HepG2 (cell line): ENCODE data around the gene CAMTA1. TPM values are rescaled to one million over a fixed set of nuclear protein-coding genes. Genes with fewer than 3 reads are reported as not detected.

Source experiments
- ATAC-seq: fragments of 200-7000 bp; cut with Tn5 transposase; 3 replicates; pipeline ENCODE4 v1.9.1; 2020; ENCODE audit warnings: mild to moderate bottlenecking, moderate library complexity
- BruUV-seq: library from RNA; stranded (reverse); fragments of 400-500 nt; replicated peaks from 2 replicates; lab custom pipeline; 2021; lab: Mats Ljungman, UMichigan
- CTCF ChIA-PET: fragments of 300-600 bp; formaldehyde crosslinking; extraction: SDS; loops from one replicate; lab custom pipeline; 2021; ENCODE audit warnings: low total read pairs, inconsistent platforms, low intra/inter-chr PET ratio; lab: Yijun Ruan, JAX
- POLR2A ChIA-PET: fragments of 350-600 bp; sonication (Branson Sonifier 250); formaldehyde crosslinking; loops from one replicate; lab custom pipeline; 2020; ENCODE audit warnings: antibody characterized with exemption, inconsistent platforms; lab: Yijun Ruan, JAX
- DNase-seq: peaks from one replicate; pipeline ENCODE4 v3.0.0-alpha.2; 2015; ENCODE audit warnings: low spot score
- FAIRE-seq: peaks from 3 replicates; lab custom pipeline; 2011; peaks lifted over from hg19 to GRCh38; lab: Jason Lieb, UNC
- H2AFZ ChIP-seq: one replicate; pipeline ENCODE4 v1.6.1; 2011; ENCODE audit warnings: low read length, inconsistent platforms
- H3K27ac ChIP-seq: fragments of 300-600 bp; 3 replicates; pipeline ENCODE4 v1.8.0; 2011; ENCODE audit warnings: mixed run types, mild to moderate bottlenecking, mixed read lengths, low read length, inconsistent platforms; ENCODE audit not compliant: insufficient read depth; ENCODE audit errors: extremely low read length
- H3K27me3 ChIP-seq, 2 experiments: fragments of 200-600 bp in 1 of 2; 2 replicates in 1 of 2; 3 replicates in 1 of 2; pipeline versions ENCODE4 v1.6.0 to v1.8.0; 2011; ENCODE audit warnings: low read length in 2 of 2, mild to moderate bottlenecking in 2 of 2, moderate library complexity in 2 of 2, inconsistent platforms in 1 of 2; ENCODE audit not compliant: insufficient read depth in 2 of 2, control insufficient read depth in 1 of 2
- H3K36me3 ChIP-seq, 2 experiments: fragments of 200-600 bp in 1 of 2; replicated peaks in 1 of 2; 2 replicates in 1 of 2; 3 replicates in 1 of 2; pipeline versions ENCODE4 v1.5.1 to v1.8.0; 2011; ENCODE audit warnings: low read length in 2 of 2, inconsistent platforms in 1 of 2; ENCODE audit not compliant: insufficient read depth in 2 of 2, control insufficient read depth in 1 of 2
- H3K4me1 ChIP-seq: 2 replicates; pipeline ENCODE4 v1.5.1; 2012; ENCODE audit warnings: low read length, inconsistent platforms; ENCODE audit not compliant: insufficient read depth
- H3K4me2 ChIP-seq: 2 replicates; pipeline ENCODE4 v1.6.0; 2011; ENCODE audit warnings: low read depth, low read length, inconsistent platforms
- H3K4me3 ChIP-seq, 3 experiments: fragments of 200-600 bp in 1 of 3; sonication (generic), shearing (Covaris generic) in 1 of 3; replicated peaks in 1 of 3; 2 replicates each; pipeline ENCODE4 v1.5.1; 2011 to 2016; ENCODE audit warnings: low read length in 3 of 3, inconsistent platforms in 2 of 3, low read depth in 2 of 3, mild to moderate bottlenecking in 2 of 3, control low read depth in 1 of 3, mixed read lengths in 1 of 3; ENCODE audit not compliant: insufficient read depth in 1 of 3
- H3K79me2 ChIP-seq: one replicate; pipeline ENCODE4 v1.6.1; 2011; ENCODE audit warnings: low read length, inconsistent platforms; ENCODE audit not compliant: insufficient read depth
- H3K9ac ChIP-seq: 2 replicates; pipeline ENCODE4 v1.6.0; 2011; ENCODE audit warnings: mild to moderate bottlenecking, low read depth, low read length, inconsistent platforms; ENCODE audit not compliant: insufficient read depth
- H3K9me3 ChIP-seq: 2 replicates; pipeline ENCODE4 v1.5.1; 2012; ENCODE audit warnings: mild to moderate bottlenecking, low read length
- H4K20me1 ChIP-seq: 2 replicates; pipeline ENCODE4 v1.6.0; 2011; ENCODE audit warnings: inconsistent platforms, mild to moderate bottlenecking, low read length, moderate library complexity; ENCODE audit not compliant: insufficient read depth
- CSRNP1 ChIP-seq: sonication (generic); formaldehyde crosslinking; IDR thresholded peaks from 2 replicates; pipeline ENCODE4 v1.8.1; 2023; ENCODE audit warnings: mild to moderate bottlenecking, missing genetic modification reagents
- TERF1 ChIP-seq: sonication (generic); formaldehyde crosslinking; IDR thresholded peaks from 2 replicates; pipeline ENCODE4 v1.8.0; 2022; ENCODE audit warnings: mild to moderate bottlenecking, missing genetic modification reagents, moderate library complexity
- ZBTB25 ChIP-seq: IDR thresholded peaks from 2 replicates; pipeline ENCODE4 v1.6.1; 2018; ENCODE audit warnings: missing genetic modification reagents
- ZMYM2 ChIP-seq: sonication (generic); formaldehyde crosslinking; IDR thresholded peaks from 2 replicates; pipeline ENCODE4 v1.8.0; 2022; ENCODE audit warnings: mild to moderate bottlenecking, missing genetic modification reagents
- ZNF234 ChIP-seq: sonication (generic); formaldehyde crosslinking; conservative IDR thresholded peaks from 2 replicates; pipeline ENCODE4 v1.5.1; 2020; ENCODE audit warnings: mild to moderate bottlenecking, missing genetic modification reagents
- WGBS: methylation state at CpG from one replicate; pipeline ENCODE4 v1.1.6; 2017; ENCODE audit warnings: low lambda C conversion rate; 5-methylcytosine and 5-hydroxymethylcytosine counted together
- in situ Hi-C: cut with HindIII; loops from 2 replicates; pipeline ENCODE4 v1.10.0; 2017; ENCODE audit warnings: low pct_unique_long_range_greater_than_20kb; ENCODE audit not compliant: extremely low pct_ligation_motif_present
- intact Hi-C: fragments of 100-400 bp; cut with micrococcal nuclease; formaldehyde crosslinking; loops from one replicate; pipeline ENCODE4 v1.10.0; 2022; ENCODE audit not compliant: unreplicated experiment
- polyA plus RNA-seq, 8 experiments: library from polyadenylated mRNA; depleted of rRNA in 3 of 8; stranded (reverse) in 7 of 8; unstranded in 1 of 8; fragments of >200 nt; fragmentation: Illumina TruSeq in 4 of 8; extraction: Trizol in 4 of 8; gene quantifications; 2 replicates each; pipeline versions ENCODE4 v1.2.1 to v1.2.3, GENCODE V29; 2011 to 2016; ENCODE audit warnings: low read depth in 4 of 8, missing spikeins in 1 of 8, mixed read lengths in 1 of 8; ENCODE audit not compliant: insufficient read depth in 1 of 8
- total RNA-seq, 5 experiments: library from RNA; depleted of rRNA; stranded (reverse); fragments of >200 nt; fragmentation: Illumina TruSeq; extraction: Trizol; gene quantifications; 2 replicates each; pipeline ENCODE4 v1.2.3, GENCODE V29; 2016; ENCODE audit warnings: low read depth in 1 of 5
- TF ChIP-seq, protein P1 (sequence below): sonication (generic); formaldehyde crosslinking; IDR thresholded peaks from 2 replicates; pipeline ENCODE4 v1.5.0; 2020; ENCODE audit warnings: mild to moderate bottlenecking, missing genetic modification reagents

The CAMTA1 gene
- total and polyA plus RNA-seq, 2 of the 13 experiments (the other 11 are each of a cell fraction or from before 2014, with no cell fraction given): 25.0 to 36.4 TPM

GRCh38 chr1:7531562-7532340, 746.5 kb downstream of the CAMTA1 start:
- Histone ChIP-seq H3K36me3 (no peaks in the 10 kb centered on the region), H3K4me3 (no peak overlapping the region), H3K27me3 (peaks cover 6 to 48% of the 10 kb centered on the region in 2 experiments; a peak in 4 of 5 replicates), H3K4me2 (no peak overlapping the region), H4K20me1 (no peaks in the 10 kb centered on the region), H3K79me2 (no peaks in the 10 kb centered on the region), H3K27ac (no peak overlapping the region), H3K9me3 (no peaks in the 10 kb centered on the region), H3K4me1 (0 out of 2 replicates have a peak, but pooled peaks cover 6% of the 10 kb centered on the region), H3K9ac (no peak overlapping the region), H2AFZ (no peak overlapping the region)
- ATAC-seq (no peak), FAIRE-seq (no peak), DNase-seq (no peak)
- ChIA-PET POLR2A (no interaction called here), CTCF (no interaction called here)
- intact Hi-C loops (no loop called here), in situ Hi-C loops (no loop called here)
- 42% methylated on average over 12 of the region's 18 CpGs for WGBS
- no TSS peak for BruUV-seq
- TF ChIP-seq ZNF234 (CRISPR knock-in tag): no peak
- no peak for TF ChIP-seq ZBTB25 (CRISPR knock-in tag)
- no peak for TF ChIP-seq TERF1 (CRISPR knock-in tag)
- no peak for TF ChIP-seq CSRNP1 (CRISPR knock-in tag)
- TF ChIP-seq, protein P1, sequence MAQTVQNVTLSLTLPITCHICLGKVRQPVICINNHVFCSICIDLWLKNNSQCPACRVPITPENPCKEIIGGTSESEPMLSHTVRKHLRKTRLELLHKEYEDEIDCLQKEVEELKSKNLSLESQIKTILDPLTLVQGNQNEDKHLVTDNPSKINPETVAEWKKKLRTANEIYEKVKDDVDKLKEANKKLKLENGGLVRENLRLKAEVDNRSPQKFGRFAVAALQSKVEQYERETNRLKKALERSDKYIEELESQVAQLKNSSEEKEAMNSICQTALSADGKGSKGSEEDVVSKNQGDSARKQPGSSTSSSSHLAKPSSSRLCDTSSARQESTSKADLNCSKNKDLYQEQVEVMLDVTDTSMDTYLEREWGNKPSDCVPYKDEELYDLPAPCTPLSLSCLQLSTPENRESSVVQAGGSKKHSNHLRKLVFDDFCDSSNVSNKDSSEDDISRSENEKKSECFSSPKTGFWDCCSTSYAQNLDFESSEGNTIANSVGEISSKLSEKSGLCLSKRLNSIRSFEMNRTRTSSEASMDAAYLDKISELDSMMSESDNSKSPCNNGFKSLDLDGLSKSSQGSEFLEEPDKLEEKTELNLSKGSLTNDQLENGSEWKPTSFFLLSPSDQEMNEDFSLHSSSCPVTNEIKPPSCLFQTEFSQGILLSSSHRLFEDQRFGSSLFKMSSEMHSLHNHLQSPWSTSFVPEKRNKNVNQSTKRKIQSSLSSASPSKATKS (CRISPR knock-in tag): no peak
- TF ChIP-seq ZMYM2: no peak
